ENCODE results near the gene FKBP8.

Gene FKBP8

DNA sequence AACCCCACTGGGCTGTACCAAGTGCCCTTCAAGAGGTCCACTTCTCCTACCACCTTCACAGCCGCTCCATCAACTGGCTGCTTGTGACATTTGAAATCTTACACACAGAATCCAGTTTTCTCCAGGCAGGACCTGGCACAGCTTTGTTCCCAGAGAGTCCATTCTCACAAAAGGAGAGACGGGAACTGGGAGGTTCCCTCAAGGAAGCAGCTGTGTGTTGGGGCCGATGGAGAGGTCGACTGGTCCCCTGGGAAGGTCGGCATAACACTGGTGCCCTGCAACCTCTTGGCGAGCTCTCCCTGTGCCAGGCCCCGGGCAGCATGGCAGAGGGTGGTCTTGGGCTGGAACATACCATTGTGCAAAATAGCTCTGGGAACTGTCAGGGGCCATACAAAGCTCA is 43.0 kb downstream of the FKBP8 start:
- DNase-seq (no peak), ATAC-seq (replicated peaks) (no peak)
- H3K36me3 Mint-ChIP-seq (ENCODE audit: insufficient read depth), result peaks cover 76% of the 10 kb centered on the region
- H3K4me1 Mint-ChIP-seq (ENCODE audit: low read depth in 2 of 2), result peaks cover 77 to 88% of the 10 kb centered on the region in 2 donors
- peak overlapping the region; percentile 98 to 99 for H3K27ac Mint-ChIP-seq
- H3K4me3 Mint-ChIP-seq, result peak overlapping the region; percentile 60 to 92
- no peaks in the 10 kb centered on the region for H3K27me3 Mint-ChIP-seq
- no peaks in the 10 kb centered on the region for H3K9me3 Mint-ChIP-seq

- ATAC-seq (replicated peaks) (no peak), DNase-seq (no peak)
- peak overlapping the region; percentile 98 to 99 for H3K27ac Mint-ChIP-seq
- H3K36me3 Mint-ChIP-seq (ENCODE audit: insufficient read depth), result peaks cover 76% of the 10 kb centered on the region
- no peaks in the 10 kb centered on the region for H3K9me3 Mint-ChIP-seq
- H3K27me3 Mint-ChIP-seq, result no peaks in the 10 kb centered on the region
- H3K4me3 Mint-ChIP-seq, result peak overlapping the region; percentile 55 to 92
- peaks cover 75 to 85% of the 10 kb centered on the region in 2 donors for H3K4me1 Mint-ChIP-seq (ENCODE audit: low read depth in 2 of 2)
Measured at GRCh38 chr19:18499055-18499775, 44.2 kb downstream of the FKBP8 start.

DNA sequence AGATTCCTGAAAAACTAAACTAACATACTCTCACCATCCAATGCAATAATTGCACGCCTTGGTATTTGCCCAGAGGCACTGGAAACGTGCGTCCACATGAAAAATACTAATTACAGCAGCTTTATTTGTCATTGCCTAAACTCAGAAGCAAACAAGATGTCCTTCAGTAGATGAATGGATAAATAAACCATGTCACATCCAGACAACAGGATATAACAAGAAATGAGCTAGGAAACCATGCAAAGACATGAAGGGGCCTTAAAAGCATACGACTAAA is 46.5 kb downstream of the FKBP8 start:
- H3K9me3 Mint-ChIP-seq, result no peaks in the 10 kb centered on the region
- H3K36me3 Mint-ChIP-seq (ENCODE audit: insufficient read depth), result peaks cover 77% of the 10 kb centered on the region
- ATAC-seq (replicated peaks), result no peak
- no peak for DNase-seq
- H3K27ac Mint-ChIP-seq, result peak overlapping the region; percentile 98 to 99
- H3K4me1 Mint-ChIP-seq (ENCODE audit: low read depth in 2 of 2), result peaks cover 72 to 82% of the 10 kb centered on the region in 2 donors
- peak overlapping the region; percentile 83 to 92 for H3K4me3 Mint-ChIP-seq
- no peaks in the 10 kb centered on the region for H3K27me3 Mint-ChIP-seq

- H3K27me3 Mint-ChIP-seq, result no peaks in the 10 kb centered on the region
- H3K27ac Mint-ChIP-seq, result peak overlapping the region; percentile 98 to 99
- H3K4me1 Mint-ChIP-seq (ENCODE audit: low read depth in 2 of 2), result peaks cover 69 to 78% of the 10 kb centered on the region in 2 donors
- H3K4me3 Mint-ChIP-seq, result peak overlapping the region; percentile 83 to 92
- ATAC-seq (replicated peaks), result peak; percentile 87
- H3K36me3 Mint-ChIP-seq (ENCODE audit: insufficient read depth), result peaks cover 72% of the 10 kb centered on the region
- H3K9me3 Mint-ChIP-seq, result no peaks in the 10 kb centered on the region
- DNase-seq, result peak; percentile 75 to 80 (median 80)
Measured at GRCh38 chr19:18496167-18496979, 47.0 kb downstream of the FKBP8 start.

GRCh38 chr19:18495204-18495911 is 48.0 kb downstream of the FKBP8 start:
- Mint-ChIP-seq H3K27me3 (no peaks in the 10 kb centered on the region), H3K4me1 (ENCODE audit: low read depth in 2 of 2) (peaks cover 65 to 75% of the 10 kb centered on the region in 2 donors), H3K9me3 (no peaks in the 10 kb centered on the region), H3K27ac (peak overlapping the region; percentile 98 to 99), H3K36me3 (ENCODE audit: insufficient read depth) (peaks cover 73% of the 10 kb centered on the region), H3K4me3 (peak overlapping the region; percentile 83 to 92)
- no peak for DNase-seq
- ATAC-seq (replicated peaks), result no peak

- DNase-seq (no peak), ATAC-seq (replicated peaks) (peak; percentile 5)
- no peaks in the 10 kb centered on the region for H3K9me3 Mint-ChIP-seq
- H3K27ac Mint-ChIP-seq, result peak overlapping the region; percentile 98 to 99
- H3K4me1 Mint-ChIP-seq (ENCODE audit: low read depth in 2 of 2), result peaks cover 66 to 76% of the 10 kb centered on the region in 2 donors
- H3K36me3 Mint-ChIP-seq (ENCODE audit: insufficient read depth), result peaks cover 74% of the 10 kb centered on the region
- no peaks in the 10 kb centered on the region for H3K27me3 Mint-ChIP-seq
- peak overlapping the region; percentile 83 to 92 for H3K4me3 Mint-ChIP-seq
Measured at GRCh38 chr19:18494267-18494607, 49.1 kb downstream of the FKBP8 start.

DNA sequence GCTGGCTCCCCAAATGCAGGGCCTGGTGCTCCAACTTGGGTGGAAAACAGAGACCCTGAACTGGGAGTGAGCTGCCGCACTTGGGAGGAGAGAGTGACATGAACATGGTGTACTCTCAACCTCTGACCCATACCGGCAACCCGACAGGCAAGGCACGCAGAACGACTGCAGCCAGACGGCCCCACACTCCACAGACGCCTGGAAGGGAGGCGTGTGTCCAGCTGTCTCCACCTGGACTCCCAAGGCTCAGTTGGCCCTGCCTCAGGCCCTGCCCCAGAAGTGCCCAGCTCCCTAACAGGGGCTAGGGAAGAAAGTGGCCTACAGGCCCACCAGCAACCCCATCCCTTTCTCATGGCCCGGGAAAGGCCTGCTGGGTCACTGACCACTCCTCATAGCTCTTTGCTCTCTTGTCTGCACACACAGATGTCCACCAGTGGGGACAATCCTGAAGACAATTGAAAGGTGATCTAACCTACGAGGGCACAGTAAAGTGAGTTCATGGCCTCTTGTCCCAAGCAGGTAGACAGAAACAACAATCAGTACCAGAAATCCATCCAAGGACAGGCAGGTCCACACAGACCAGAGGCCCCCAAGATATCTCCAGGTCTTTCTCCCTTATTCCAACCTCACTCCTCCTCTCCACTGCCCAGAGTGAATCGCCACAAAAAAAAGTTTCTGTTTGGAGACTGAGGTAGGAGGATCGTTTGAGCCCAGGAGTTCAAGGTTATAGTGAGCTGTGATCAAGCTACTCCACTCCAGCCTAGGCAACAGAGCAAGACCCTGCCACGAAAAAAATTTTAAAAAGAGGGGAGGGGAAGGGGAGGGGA is 49.7 kb downstream of the FKBP8 start:
- Mint-ChIP-seq H3K36me3 (ENCODE audit: insufficient read depth) (peaks cover 80% of the 10 kb centered on the region), H3K9me3 (no peaks in the 10 kb centered on the region), H3K4me1 (ENCODE audit: low read depth in 2 of 2) (peaks cover 65 to 75% of the 10 kb centered on the region in 2 donors), H3K27ac (peak overlapping the region; percentile 98 to 99), H3K4me3 (peak overlapping the region; percentile 83 to 92), H3K27me3 (no peaks in the 10 kb centered on the region)
- ATAC-seq (replicated peaks), result no peak
- DNase-seq, result no peak

DNA sequence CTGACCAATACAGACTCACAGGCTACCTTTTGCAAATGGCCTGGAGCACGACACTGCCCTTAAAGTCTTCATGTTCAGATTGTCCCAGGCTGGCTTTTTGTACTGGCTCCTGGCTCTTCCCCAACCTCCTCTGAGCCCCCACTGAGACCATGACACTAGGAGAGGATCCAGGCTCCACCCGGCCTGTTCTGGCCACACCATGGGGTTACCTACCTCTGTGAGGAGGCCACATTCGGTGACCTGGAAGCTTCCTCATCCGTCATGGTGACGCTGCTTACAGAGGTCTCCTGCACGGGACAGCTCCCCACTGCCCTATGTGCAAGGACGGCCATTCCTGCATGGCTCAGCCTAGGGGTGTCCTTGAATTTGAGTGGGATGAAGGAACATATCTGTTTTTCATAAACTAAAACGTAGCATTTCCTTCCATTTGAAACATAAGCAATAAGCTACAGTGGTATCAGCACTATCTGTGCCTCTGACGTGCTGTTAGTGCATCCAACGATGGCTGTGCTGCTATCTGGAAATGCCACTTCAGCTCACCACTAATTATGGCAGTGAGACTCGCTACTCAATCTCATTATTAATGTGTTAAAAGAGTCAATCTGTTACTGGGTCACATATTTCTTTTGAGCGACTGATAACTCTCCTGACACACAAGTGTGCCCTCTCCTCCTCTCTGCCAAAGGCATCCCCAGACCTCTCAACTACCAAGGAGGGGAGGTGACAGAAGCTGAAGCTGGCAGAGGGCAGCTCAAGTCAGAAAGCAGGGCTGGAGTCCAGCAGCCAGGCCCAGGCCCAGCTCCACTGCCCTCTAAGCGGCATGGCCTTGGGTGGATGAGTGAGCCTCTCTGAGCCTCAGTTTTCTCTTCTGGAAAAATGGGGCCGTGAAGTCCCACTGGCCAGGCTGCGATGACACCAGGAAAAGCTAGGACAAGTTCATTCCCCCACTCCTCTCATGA is 51.1 kb downstream of the FKBP8 start:
- Mint-ChIP-seq H3K9me3 (no peaks in the 10 kb centered on the region), H3K4me3 (peak overlapping the region; percentile 56 to 74), H3K4me1 (ENCODE audit: low read depth in 2 of 2) (peaks cover 76 to 81% of the 10 kb centered on the region in 2 donors), H3K27ac (peak overlapping the region; percentile 98 to 99), H3K36me3 (ENCODE audit: insufficient read depth) (peaks cover 81% of the 10 kb centered on the region), H3K27me3 (no peaks in the 10 kb centered on the region)
- ATAC-seq (replicated peaks), result no peak
- no peak for DNase-seq

- H3K9me3 Mint-ChIP-seq, result no peaks in the 10 kb centered on the region
- ATAC-seq (replicated peaks), result peak; percentile 64
- peaks cover 83% of the 10 kb centered on the region for H3K36me3 Mint-ChIP-seq (ENCODE audit: insufficient read depth)
- peak overlapping the region; percentile 96 to 98 for H3K27ac Mint-ChIP-seq
- peak overlapping the region; percentile 71 to 74 for H3K4me3 Mint-ChIP-seq
- peaks cover 71 to 81% of the 10 kb centered on the region in 2 donors for H3K4me1 Mint-ChIP-seq (ENCODE audit: low read depth in 2 of 2)
- DNase-seq, result peak in 2 of 3 experiments; percentile 53 to 54
- no peaks in the 10 kb centered on the region for H3K27me3 Mint-ChIP-seq
Measured at GRCh38 chr19:18490728-18491127, 52.6 kb downstream of the FKBP8 start.

DNA sequence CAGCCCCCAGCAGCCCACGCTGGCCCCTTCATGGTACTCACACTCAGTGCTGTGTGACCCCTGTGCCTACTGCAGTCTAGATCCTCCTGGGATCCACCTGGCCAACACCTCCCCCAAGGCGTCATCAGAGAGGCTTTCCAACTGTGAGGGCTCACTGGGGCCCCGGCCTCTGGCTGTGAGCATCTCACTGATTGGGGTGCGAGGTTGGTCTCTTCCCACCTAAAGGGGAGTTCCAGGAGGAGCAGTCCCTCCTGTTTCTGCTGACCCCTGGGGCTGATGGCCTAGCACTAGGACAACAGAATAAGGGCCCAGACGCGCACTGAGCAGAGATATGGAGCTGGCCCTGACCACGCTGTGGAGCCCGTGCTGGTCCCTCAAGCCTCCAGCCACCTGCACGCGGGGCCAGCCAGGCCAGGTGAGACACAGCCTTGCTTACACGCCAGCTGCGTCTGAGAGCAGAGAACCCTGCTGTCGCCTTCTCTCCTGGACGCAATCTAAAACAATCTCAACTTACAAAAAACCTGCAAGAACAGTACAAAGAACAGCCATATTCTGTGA is 53.7 kb downstream of the FKBP8 start:
- no peaks in the 10 kb centered on the region for H3K27me3 Mint-ChIP-seq
- DNase-seq (no peak), ATAC-seq (replicated peaks) (no peak)
- peak overlapping the region; percentile 71 to 96 for H3K27ac Mint-ChIP-seq
- H3K36me3 Mint-ChIP-seq (ENCODE audit: insufficient read depth), result peaks cover 80% of the 10 kb centered on the region
- H3K9me3 Mint-ChIP-seq, result no peaks in the 10 kb centered on the region
- peaks cover 68 to 81% of the 10 kb centered on the region in 2 donors for H3K4me1 Mint-ChIP-seq (ENCODE audit: low read depth in 2 of 2)
- H3K4me3 Mint-ChIP-seq, result peak overlapping the region; percentile 71 to 74

GRCh38 chr19:18488838-18489626 is 54.3 kb downstream of the FKBP8 start:
- ATAC-seq (replicated peaks), result no peak
- Mint-ChIP-seq H3K36me3 (ENCODE audit: insufficient read depth) (peaks cover 80% of the 10 kb centered on the region), H3K9me3 (no peaks in the 10 kb centered on the region), H3K4me3 (peak overlapping the region; percentile 71 to 74), H3K4me1 (ENCODE audit: low read depth in 2 of 2) (peaks cover 65 to 82% of the 10 kb centered on the region in 2 donors), H3K27ac (peak overlapping the region; percentile 71 to 96), H3K27me3 (no peaks in the 10 kb centered on the region)
- DNase-seq, result no peak

Data from effector memory CD8-positive, alpha-beta T cell (primary cell).